HepG2 (cell line): ENCODE data around the gene NEK5. TPM values are rescaled to one million over a fixed set of nuclear protein-coding genes. Genes with fewer than 3 reads are reported as not detected.
A peak's percentile ranks its signal among the peaks of the same experiment; 100 is the strongest.

Experiments
- ADNP ChIP-seq: sonication (generic); formaldehyde crosslinking; IDR thresholded peaks from 2 replicates; pipeline ENCODE4 v1.4.0; 2020; ENCODE audit warnings: missing genetic modification reagents
- BRCA1 ChIP-seq: sonication (generic); formaldehyde crosslinking; IDR thresholded peaks from 2 replicates; pipeline ENCODE4 v1.4.0; 2020; ENCODE audit warnings: missing genetic modification reagents
- CCDC6 ChIP-seq: sonication (generic); formaldehyde crosslinking; IDR thresholded peaks from 2 replicates; pipeline ENCODE4 v1.8.1; 2022; ENCODE audit warnings: mild to moderate bottlenecking, missing genetic modification reagents, moderate library complexity
- CENPT ChIP-seq: sonication (generic); formaldehyde crosslinking; IDR thresholded peaks from 2 replicates; pipeline ENCODE4 v1.8.0; 2022; ENCODE audit warnings: low read depth, mild to moderate bottlenecking, moderate library complexity, missing genetic modification reagents
- ESRRA ChIP-seq: sonication (generic); formaldehyde crosslinking; IDR thresholded peaks from 2 replicates; pipeline ENCODE4 v1.5.1; 2020; ENCODE audit warnings: mild to moderate bottlenecking, low read depth, missing genetic modification reagents
- KDM5B ChIP-seq: sonication (generic); formaldehyde crosslinking; IDR thresholded peaks from 2 replicates; pipeline ENCODE4 v1.4.0; 2020; ENCODE audit warnings: missing genetic modification reagents, mild to moderate bottlenecking, borderline replicate concordance
- MIER2 ChIP-seq: IDR thresholded peaks from 2 replicates; pipeline ENCODE4 v1.6.1; 2016; ENCODE audit warnings: missing biosample characterization, missing genetic modification reagents
- MTA3 ChIP-seq: sonication (generic); formaldehyde crosslinking; IDR thresholded peaks from 2 replicates; pipeline ENCODE4 v1.4.0; 2020; ENCODE audit warnings: missing genetic modification reagents
- MXI1 ChIP-seq: IDR thresholded peaks from 3 replicates; pipeline ENCODE4 v1.6.1; 2012; ENCODE audit warnings: low read depth, low read length, inconsistent platforms, borderline replicate concordance
- NFE2L2 ChIP-seq: fragments of 150-350 bp; IDR thresholded peaks from 2 replicates; pipeline ENCODE4 v1.6.1; 2014; ENCODE audit warnings: low read length
- NFKBIZ ChIP-seq: IDR thresholded peaks from 2 replicates; pipeline ENCODE4 v1.6.1; 2018; ENCODE audit warnings: missing genetic modification reagents, missing compliant biosample characterization
- NFYC ChIP-seq: IDR thresholded peaks from 2 replicates; pipeline ENCODE4 v1.6.1; 2016; ENCODE audit warnings: missing genetic modification reagents, missing compliant biosample characterization
- NR2F1 ChIP-seq, 2 experiments: fragments of 450-650 bp in 1 of 2; formaldehyde crosslinking in 1 of 2; IDR thresholded peaks; 2 replicates each; pipeline versions ENCODE4 v1.5.0 to v1.6.1; 2016 to 2020; ENCODE audit warnings: mild to moderate bottlenecking in 1 of 2, missing compliant biosample characterization in 1 of 2, missing genetic modification reagents in 1 of 2, moderate library complexity in 1 of 2
- SMARCC2 ChIP-seq: fragments of 450-650 bp; IDR thresholded peaks from 2 replicates; pipeline ENCODE4 v1.6.1; 2017; ENCODE audit warnings: antibody characterized with exemption, mild to moderate bottlenecking
- SMC3 ChIP-seq: IDR thresholded peaks from 2 replicates; pipeline ENCODE4 v1.6.1; 2011; ENCODE audit warnings: low read length, improper control_type of control experiment
- WIZ ChIP-seq: sonication (generic); formaldehyde crosslinking; IDR thresholded peaks from 2 replicates; pipeline ENCODE4 v1.5.1; 2020; ENCODE audit warnings: mild to moderate bottlenecking, missing genetic modification reagents
- ZBTB3 ChIP-seq: sonication (generic); formaldehyde crosslinking; IDR thresholded peaks from 2 replicates; pipeline ENCODE4 v1.4.0; 2020; ENCODE audit warnings: low read depth, mild to moderate bottlenecking, moderate library complexity, missing genetic modification reagents, borderline replicate concordance
- ZMAT5 ChIP-seq: sonication (generic); formaldehyde crosslinking; IDR thresholded peaks from 2 replicates; pipeline ENCODE4 v1.5.0; 2020; ENCODE audit warnings: mild to moderate bottlenecking, low read depth, missing genetic modification reagents, borderline replicate concordance
- ZNF10 ChIP-seq: sonication (generic); formaldehyde crosslinking; IDR thresholded peaks from 2 replicates; pipeline ENCODE4 v1.4.0; 2020; ENCODE audit warnings: mild to moderate bottlenecking, low read depth, missing genetic modification reagents, borderline replicate concordance
- ZNF263 ChIP-seq: sonication (generic); formaldehyde crosslinking; IDR thresholded peaks from 2 replicates; pipeline ENCODE4 v1.4.0; 2020; ENCODE audit warnings: missing genetic modification reagents
- ZNF841 ChIP-seq: sonication (generic); formaldehyde crosslinking; IDR thresholded peaks from 2 replicates; pipeline ENCODE4 v1.8.1; 2023; ENCODE audit warnings: missing genetic modification reagents, borderline replicate concordance
- ZSCAN20 ChIP-seq: sonication (generic); formaldehyde crosslinking; IDR thresholded peaks from 2 replicates; pipeline ENCODE4 v1.4.0; 2020; ENCODE audit warnings: missing genetic modification reagents, mild to moderate bottlenecking, borderline replicate concordance
- ZSCAN21 ChIP-seq: sonication (generic); formaldehyde crosslinking; IDR thresholded peaks from 2 replicates; pipeline ENCODE4 v1.8.0; 2022; ENCODE audit warnings: mild to moderate bottlenecking, missing genetic modification reagents, moderate library complexity, borderline replicate concordance
- polyA plus RNA-seq, 8 experiments: library from polyadenylated mRNA; depleted of rRNA in 3 of 8; stranded (reverse) in 7 of 8; unstranded in 1 of 8; fragments of >200 nt; fragmentation: Illumina TruSeq in 4 of 8; extraction: Trizol in 4 of 8; gene quantifications; 2 replicates each; pipeline versions ENCODE4 v1.2.1 to v1.2.3, GENCODE V29; 2011 to 2016; ENCODE audit warnings: low read depth in 4 of 8, missing spikeins in 1 of 8, mixed read lengths in 1 of 8; ENCODE audit not compliant: insufficient read depth in 1 of 8
- total RNA-seq, 5 experiments: library from RNA; depleted of rRNA; stranded (reverse); fragments of >200 nt; fragmentation: Illumina TruSeq; extraction: Trizol; gene quantifications; 2 replicates each; pipeline ENCODE4 v1.2.3, GENCODE V29; 2016; ENCODE audit warnings: low read depth in 1 of 5
- TF ChIP-seq, protein P1 (sequence below): sonication (generic); formaldehyde crosslinking; IDR thresholded peaks from 2 replicates; pipeline ENCODE4 v1.5.1; 2020; ENCODE audit warnings: missing genetic modification reagents, mild to moderate bottlenecking, borderline replicate concordance
- TF ChIP-seq, protein P2 (sequence below): sonication (generic); formaldehyde crosslinking; conservative IDR thresholded peaks from 2 replicates; pipeline ENCODE4 v1.4.0; 2020; ENCODE audit warnings: missing genetic modification reagents
- TF ChIP-seq, protein P3 (sequence below): IDR thresholded peaks from 2 replicates; pipeline ENCODE4 v1.6.1; 2012; ENCODE audit warnings: inconsistent platforms

NEK5 gene
- total and polyA plus RNA-seq, 2 of the 13 experiments (the other 11 are each of a cell fraction or from before 2014, with no cell fraction given), result 0.12 to 0.22 TPM

DNA sequence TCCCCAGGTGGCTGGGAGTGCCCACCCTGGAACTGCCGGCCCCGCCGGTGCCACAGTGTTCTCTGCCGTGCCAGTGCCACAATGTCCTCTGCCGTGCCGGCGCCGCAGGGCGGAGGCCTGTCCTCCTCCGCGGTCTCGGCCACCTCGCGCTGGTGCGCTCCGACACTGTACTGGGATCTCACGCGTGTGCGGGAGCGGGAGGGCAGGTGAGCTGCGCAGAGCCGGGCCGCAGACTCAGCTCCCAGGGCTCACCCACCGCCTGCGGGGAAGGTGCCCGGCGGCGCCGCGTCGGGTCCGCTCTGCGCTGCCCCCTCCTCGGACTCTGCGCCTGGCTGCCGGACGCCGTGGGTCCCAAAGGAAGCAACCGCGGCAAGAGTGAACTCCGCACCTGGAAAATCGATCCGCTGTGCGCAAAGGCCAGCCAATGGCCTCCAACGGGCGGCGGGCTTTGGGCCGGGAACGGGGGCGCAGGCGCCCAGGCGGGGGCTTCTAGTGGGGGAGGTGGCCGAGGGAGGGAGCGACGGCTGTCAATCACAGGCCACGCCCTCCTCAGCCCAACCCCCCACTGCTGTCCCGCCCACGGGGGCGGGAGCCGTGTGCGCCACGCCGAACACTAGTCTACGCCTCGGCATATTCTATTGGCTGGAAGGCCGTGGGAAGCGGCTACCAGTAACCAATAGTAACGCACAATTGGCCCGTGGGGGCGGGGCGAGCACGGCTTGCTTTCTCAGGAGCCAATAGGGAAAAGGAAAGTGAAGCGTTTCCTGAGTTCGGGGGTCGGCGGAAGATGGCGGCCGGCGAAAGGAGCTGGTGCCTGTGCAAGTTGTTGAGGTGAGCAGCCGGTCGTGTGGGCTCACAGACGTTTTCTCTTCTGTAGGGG is 117.0 kb downstream of the NEK5 start, which contains the start of gene ALG11 (continued):
- peak; percentile 88; the same call in 1 of the 2 replicates for TF ChIP-seq ESRRA (CRISPR knock-in tag)
- TF ChIP-seq KDM5B, result peak; percentile 81
- TF ChIP-seq BRCA1, result 0 out of 2 replicates have a peak, but pooled peaks have one; percentile 68
- TF ChIP-seq ZMAT5, result no peak
- no peak for TF ChIP-seq ADNP (CRISPR knock-in tag)
- no peak for TF ChIP-seq ZNF841
- peak; percentile 81; the same call in 1 of the 2 replicates for TF ChIP-seq CCDC6 (CRISPR knock-in tag)
- peak; percentile 88 for TF ChIP-seq ZSCAN21
- peak; percentile 51 for TF ChIP-seq ZNF263 (CRISPR knock-in tag)
- no peak for TF ChIP-seq ZBTB3 (CRISPR knock-in tag)
- TF ChIP-seq, protein P1, sequence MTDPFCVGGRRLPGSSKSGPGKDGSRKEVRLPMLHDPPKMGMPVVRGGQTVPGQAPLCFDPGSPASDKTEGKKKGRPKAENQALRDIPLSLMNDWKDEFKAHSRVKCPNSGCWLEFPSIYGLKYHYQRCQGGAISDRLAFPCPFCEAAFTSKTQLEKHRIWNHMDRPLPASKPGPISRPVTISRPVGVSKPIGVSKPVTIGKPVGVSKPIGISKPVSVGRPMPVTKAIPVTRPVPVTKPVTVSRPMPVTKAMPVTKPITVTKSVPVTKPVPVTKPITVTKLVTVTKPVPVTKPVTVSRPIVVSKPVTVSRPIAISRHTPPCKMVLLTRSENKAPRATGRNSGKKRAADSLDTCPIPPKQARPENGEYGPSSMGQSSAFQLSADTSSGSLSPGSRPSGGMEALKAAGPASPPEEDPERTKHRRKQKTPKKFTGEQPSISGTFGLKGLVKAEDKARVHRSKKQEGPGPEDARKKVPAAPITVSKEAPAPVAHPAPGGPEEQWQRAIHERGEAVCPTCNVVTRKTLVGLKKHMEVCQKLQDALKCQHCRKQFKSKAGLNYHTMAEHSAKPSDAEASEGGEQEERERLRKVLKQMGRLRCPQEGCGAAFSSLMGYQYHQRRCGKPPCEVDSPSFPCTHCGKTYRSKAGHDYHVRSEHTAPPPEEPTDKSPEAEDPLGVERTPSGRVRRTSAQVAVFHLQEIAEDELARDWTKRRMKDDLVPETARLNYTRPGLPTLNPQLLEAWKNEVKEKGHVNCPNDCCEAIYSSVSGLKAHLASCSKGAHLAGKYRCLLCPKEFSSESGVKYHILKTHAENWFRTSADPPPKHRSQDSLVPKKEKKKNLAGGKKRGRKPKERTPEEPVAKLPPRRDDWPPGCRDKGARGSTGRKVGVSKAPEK, result no peak; the same call in 1 of the 2 replicates
- no peak for TF ChIP-seq MTA3 (CRISPR knock-in tag)
- TF ChIP-seq MIER2 (CRISPR knock-in tag), result peak; percentile 41; the same call in 1 of the 2 replicates
- peak; percentile 96 for TF ChIP-seq NFYC
- peak; percentile 60; the same call in 1 of the 2 replicates for TF ChIP-seq NFKBIZ (CRISPR knock-in tag)
- TF ChIP-seq ZSCAN20 (CRISPR knock-in tag), result peak; percentile 84; the same call in 1 of the 2 replicates
- TF ChIP-seq WIZ (CRISPR knock-in tag), result no peak
- TF ChIP-seq NFE2L2, result no peak
- TF ChIP-seq, protein P2, sequence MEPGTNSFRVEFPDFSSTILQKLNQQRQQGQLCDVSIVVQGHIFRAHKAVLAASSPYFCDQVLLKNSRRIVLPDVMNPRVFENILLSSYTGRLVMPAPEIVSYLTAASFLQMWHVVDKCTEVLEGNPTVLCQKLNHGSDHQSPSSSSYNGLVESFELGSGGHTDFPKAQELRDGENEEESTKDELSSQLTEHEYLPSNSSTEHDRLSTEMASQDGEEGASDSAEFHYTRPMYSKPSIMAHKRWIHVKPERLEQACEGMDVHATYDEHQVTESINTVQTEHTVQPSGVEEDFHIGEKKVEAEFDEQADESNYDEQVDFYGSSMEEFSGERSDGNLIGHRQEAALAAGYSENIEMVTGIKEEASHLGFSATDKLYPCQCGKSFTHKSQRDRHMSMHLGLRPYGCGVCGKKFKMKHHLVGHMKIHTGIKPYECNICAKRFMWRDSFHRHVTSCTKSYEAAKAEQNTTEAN (CRISPR knock-in tag), result peak; percentile 69
- peak; percentile 81; the same call in 1 of the 2 replicates for TF ChIP-seq CENPT
- peak; percentile 72; the same call in 1 of the 3 replicates for TF ChIP-seq MXI1
- no peak for TF ChIP-seq SMARCC2
- TF ChIP-seq, protein P3, sequence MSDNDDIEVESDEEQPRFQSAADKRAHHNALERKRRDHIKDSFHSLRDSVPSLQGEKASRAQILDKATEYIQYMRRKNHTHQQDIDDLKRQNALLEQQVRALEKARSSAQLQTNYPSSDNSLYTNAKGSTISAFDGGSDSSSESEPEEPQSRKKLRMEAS, result peak; percentile 80
- TF ChIP-seq NR2F1 (CRISPR knock-in tag; IDR thresholded peaks at IDR 0.05), result no peak
- TF ChIP-seq SMC3, result no peak; the same call in 1 of the 2 replicates
- no peak for TF ChIP-seq ZNF10
